Osteocyte (in vitro differentiated cells): ENCODE data around the gene ALKBH1. TPM values are rescaled to one million over a fixed set of nuclear protein-coding genes. Genes with fewer than 3 reads are reported as not detected.
"Not testable (repeated sequence)": the region's sequence is repeated elsewhere in the genome, so short reads cannot be mapped to it uniquely, and the experiment has no call there.

ENCODE experiments used
- DNase-seq: peaks from one replicate; pipeline ENCODE4 v3.0.0; 2021; ENCODE audit warnings: mixed read lengths; ENCODE audit not compliant: unreplicated experiment; ENCODE audit errors: extremely low spot score
- H3K27ac Mint-ChIP-seq: one replicate; pipeline ENCODE4 v1.8.0; 2021; ENCODE audit warnings: mild to moderate bottlenecking, mixed read lengths; ENCODE audit not compliant: unreplicated experiment
- H3K27me3 Mint-ChIP-seq: one replicate; pipeline ENCODE4 v1.8.0; 2021; ENCODE audit warnings: mixed read lengths; ENCODE audit not compliant: unreplicated experiment
- H3K36me3 Mint-ChIP-seq: one replicate; pipeline ENCODE4 v1.8.0; 2021; ENCODE audit warnings: mixed read lengths; ENCODE audit not compliant: unreplicated experiment
- H3K4me1 Mint-ChIP-seq: one replicate; pipeline ENCODE4 v1.8.0; 2021; ENCODE audit warnings: mixed read lengths; ENCODE audit not compliant: unreplicated experiment
- H3K4me3 Mint-ChIP-seq: one replicate; pipeline ENCODE4 v1.8.0; 2021; ENCODE audit warnings: mild to moderate bottlenecking, moderate library complexity, mixed read lengths; ENCODE audit not compliant: unreplicated experiment
- H3K9me3 Mint-ChIP-seq: one replicate; pipeline ENCODE4 v1.8.0; 2021; ENCODE audit warnings: mixed read lengths; ENCODE audit not compliant: unreplicated experiment
- long read RNA-seq: library from polyadenylated mRNA; unstranded; transcript quantifications from one replicate; pipeline ENCODE4 v2.0.0, GENCODE V29; 2021
- total RNA-seq: library from RNA; stranded (reverse); gene quantifications from 2 replicates; pipeline ENCODE4 v1.2.1, GENCODE V29; 2021
- TF ChIP-seq, protein P1 (sequence below): fragments of 200-600 bp; sonication (generic); IDR thresholded peaks from 2 replicates; pipeline ENCODE4 v1.5.0; 2021; ENCODE audit warnings: antibody characterized with exemption, mild to moderate bottlenecking, moderate library complexity

The ALKBH1 gene, protein sequence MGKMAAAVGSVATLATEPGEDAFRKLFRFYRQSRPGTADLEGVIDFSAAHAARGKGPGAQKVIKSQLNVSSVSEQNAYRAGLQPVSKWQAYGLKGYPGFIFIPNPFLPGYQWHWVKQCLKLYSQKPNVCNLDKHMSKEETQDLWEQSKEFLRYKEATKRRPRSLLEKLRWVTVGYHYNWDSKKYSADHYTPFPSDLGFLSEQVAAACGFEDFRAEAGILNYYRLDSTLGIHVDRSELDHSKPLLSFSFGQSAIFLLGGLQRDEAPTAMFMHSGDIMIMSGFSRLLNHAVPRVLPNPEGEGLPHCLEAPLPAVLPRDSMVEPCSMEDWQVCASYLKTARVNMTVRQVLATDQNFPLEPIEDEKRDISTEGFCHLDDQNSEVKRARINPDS
- total RNA-seq = 10.5 and 12.1 TPM in 2 replicates
- long read RNA-seq, transcript ALKBH1-201 (6 exons, 2,594 nt) = major isoform, 84 of 89 reads
- long read RNA-seq, partial matches to known transcripts = 2 of 89 reads
- long read RNA-seq, other reads (novel, unspliced or antisense) = 2 of 89 reads

DNA sequence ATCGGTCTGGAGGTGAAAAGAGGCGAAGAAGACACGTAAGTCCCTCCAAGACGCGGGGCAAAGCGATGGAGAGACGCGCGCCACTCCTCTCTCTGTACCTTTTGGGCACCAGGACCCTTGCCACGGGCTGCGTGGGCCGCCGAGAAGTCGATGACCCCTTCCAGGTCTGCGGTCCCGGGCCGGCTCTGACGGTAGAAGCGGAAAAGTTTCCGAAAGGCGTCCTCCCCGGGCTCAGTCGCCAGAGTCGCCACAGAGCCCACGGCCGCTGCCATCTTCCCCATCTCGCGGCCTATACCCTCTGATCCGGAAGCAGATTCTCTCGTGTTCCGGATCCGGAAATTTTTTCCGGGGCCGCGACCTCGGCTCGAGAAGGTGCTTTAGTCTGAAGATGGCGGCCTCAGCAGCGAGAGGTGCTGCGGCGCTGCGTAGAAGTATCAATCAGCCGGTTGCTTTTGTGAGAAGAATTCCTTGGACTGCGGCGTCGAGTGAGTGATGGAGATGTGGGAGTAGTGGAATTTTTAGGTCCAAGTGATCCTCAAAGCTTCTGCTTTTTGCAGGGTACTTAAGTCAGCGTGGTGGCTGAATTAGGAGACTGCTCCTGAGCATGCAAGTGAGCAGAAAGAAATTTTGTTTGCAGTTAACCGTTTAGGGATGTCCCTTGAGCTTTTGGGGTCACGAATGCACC lies at the start of gene ALKBH1, which contains the start of gene SLIRP:
TSS of gene ALKBH1 (minus strand) at position 300 of the 685 bp plus-strand sequence. CDS start at position 281, 19 bp downstream.
TSS of gene SLIRP (plus strand) at position 380 of the 685 bp plus-strand sequence. CDS start at position 389, 9 bp downstream.
- Mint-ChIP-seq H3K36me3 (peaks cover 5% of the 10 kb centered on the region), H3K27ac (peak within 1 kb of the TSS; percentile 78), H3K9me3 (no peaks in the 10 kb centered on the region), H3K4me3 (peak within 1 kb of the TSS; percentile 94), H3K4me1 (peaks cover 31% of the 10 kb centered on the region), H3K27me3 (no peaks in the 10 kb centered on the region)
- DNase-seq = peak; percentile 93
- TF ChIP-seq, protein P1, sequence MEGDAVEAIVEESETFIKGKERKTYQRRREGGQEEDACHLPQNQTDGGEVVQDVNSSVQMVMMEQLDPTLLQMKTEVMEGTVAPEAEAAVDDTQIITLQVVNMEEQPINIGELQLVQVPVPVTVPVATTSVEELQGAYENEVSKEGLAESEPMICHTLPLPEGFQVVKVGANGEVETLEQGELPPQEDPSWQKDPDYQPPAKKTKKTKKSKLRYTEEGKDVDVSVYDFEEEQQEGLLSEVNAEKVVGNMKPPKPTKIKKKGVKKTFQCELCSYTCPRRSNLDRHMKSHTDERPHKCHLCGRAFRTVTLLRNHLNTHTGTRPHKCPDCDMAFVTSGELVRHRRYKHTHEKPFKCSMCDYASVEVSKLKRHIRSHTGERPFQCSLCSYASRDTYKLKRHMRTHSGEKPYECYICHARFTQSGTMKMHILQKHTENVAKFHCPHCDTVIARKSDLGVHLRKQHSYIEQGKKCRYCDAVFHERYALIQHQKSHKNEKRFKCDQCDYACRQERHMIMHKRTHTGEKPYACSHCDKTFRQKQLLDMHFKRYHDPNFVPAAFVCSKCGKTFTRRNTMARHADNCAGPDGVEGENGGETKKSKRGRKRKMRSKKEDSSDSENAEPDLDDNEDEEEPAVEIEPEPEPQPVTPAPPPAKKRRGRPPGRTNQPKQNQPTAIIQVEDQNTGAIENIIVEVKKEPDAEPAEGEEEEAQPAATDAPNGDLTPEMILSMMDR = no peak

DNA sequence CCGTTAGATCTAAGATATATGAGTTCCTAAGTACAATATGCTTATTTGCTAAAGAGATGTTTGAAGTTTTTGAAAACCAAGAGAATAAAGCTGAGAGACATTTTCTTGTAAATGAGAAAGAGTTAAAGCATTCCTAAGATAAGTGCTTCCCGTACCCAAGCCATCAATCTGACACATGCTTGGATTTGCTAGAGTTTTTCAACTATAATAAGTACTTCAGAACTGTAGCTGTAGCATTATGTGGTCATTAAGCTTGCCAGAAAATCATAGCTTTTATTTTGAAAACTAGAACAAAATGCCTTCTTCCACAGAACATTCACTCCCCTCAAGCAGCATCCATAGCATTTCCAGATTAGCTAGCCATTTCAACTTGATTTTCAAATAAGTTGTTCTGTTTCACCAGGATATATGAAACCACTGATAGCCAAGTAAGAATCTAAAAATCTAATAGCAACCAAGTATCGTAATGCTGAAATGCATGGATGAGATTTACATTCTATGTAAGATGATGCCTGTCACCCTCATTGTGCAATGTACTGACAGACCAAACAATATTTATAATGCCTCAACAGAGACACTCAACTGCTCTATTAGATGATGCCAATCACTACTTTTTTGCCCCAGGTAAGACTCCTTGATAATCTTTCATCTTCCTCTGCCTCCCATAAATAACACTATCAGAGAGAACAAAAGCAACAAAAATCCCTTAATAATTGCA lies 45.1 kb upstream of the ALKBH1 start:
- no peaks in the 10 kb centered on the region for H3K9me3 Mint-ChIP-seq
- no peaks in the 10 kb centered on the region for H3K27me3 Mint-ChIP-seq
- peaks cover 36% of the 10 kb centered on the region for H3K36me3 Mint-ChIP-seq
- peaks cover 4% of the 10 kb centered on the region for H3K4me1 Mint-ChIP-seq
- H3K27ac Mint-ChIP-seq = no peak overlapping the region
- TF ChIP-seq, protein P1 = no peak
- no peak for DNase-seq
- no peak overlapping the region for H3K4me3 Mint-ChIP-seq

DNA sequence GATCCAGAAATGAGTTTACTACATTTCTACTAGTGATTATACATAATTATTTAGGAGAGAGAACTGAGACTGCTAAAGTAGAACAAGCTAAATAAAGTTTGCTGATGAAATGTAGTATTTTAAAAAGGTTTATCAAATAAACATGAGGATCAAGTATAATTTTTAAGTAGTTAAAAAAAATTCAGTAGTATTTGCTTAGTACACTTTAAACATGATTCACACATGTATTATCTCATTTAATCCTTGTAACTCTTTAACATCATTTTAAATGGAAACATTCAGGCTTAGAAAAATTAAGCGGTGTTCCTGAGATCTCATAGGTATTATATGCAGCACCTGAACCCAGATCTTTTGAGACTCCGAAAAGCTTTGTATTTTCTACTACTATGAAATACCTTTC lies 44.4 kb upstream of the ALKBH1 start:
- peaks cover 38% of the 10 kb centered on the region for H3K36me3 Mint-ChIP-seq
- no peak overlapping the region for H3K4me3 Mint-ChIP-seq
- no peaks in the 10 kb centered on the region for H3K27me3 Mint-ChIP-seq

DNA sequence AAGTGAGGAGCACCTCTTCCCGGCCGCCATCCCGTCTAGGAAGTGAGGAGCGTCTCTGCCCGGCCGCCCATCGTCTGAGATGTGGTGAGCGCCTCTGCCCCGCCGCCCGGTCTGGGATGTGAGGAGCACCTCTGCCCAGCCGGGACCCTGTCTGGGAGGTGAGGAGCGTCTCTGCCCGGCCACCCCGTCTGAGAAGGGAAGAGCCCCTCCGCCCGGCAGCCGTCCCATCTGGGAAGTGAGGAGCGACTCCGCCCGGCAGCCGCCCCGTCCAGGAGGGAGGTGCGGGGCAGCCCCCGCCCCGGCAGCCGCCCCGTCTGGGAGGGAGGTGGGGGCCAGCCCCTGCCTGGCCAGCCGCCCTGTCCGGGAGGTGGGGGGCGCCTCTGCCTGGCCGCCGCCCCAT lies 39.6 kb upstream of the ALKBH1 start:
- H3K27ac Mint-ChIP-seq, H3K9me3 Mint-ChIP-seq, H3K27me3 Mint-ChIP-seq, H3K4me3 Mint-ChIP-seq, DNase-seq, H3K4me1 Mint-ChIP-seq: not testable (repeated sequence)
- peaks cover 44% of the 10 kb centered on the region for H3K36me3 Mint-ChIP-seq

More for the DNA sequence above, 44.4 kb upstream of the ALKBH1 start:
- TF ChIP-seq, protein P1 = no peak
- DNase-seq = no peak
- no peaks in the 10 kb centered on the region for H3K4me1 Mint-ChIP-seq
- no peaks in the 10 kb centered on the region for H3K9me3 Mint-ChIP-seq
- no peak overlapping the region for H3K27ac Mint-ChIP-seq

DNA sequence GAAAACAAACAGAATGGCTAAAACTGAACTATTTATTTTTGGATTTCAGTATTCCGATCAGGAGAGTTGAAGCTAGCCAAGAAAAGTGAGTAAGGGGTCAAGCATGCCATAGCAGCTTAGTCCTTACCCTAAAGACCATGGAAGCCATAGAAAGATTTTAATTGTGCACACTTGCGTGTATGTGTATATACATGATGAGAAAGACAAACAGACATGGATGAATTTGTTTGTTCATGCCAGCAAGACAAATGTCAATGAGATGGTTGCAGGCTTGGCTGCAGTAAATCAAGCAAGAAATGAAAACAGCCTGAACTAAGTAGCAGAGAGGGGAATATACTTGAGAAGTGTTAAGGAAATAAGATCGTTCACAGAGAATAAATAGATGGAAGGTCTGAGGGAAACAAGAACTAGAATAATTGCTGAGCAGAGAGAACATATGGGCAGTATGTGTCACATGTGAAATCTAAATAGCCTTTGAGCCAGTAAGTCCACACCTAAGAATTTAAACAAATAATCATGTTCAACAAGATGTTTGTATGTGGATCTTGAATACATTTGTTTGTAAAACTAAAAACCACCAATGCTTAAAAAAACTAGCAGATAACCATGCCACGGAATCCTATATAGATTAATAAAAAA lies 38.4 kb upstream of the ALKBH1 start:
- no peaks in the 10 kb centered on the region for H3K4me1 Mint-ChIP-seq
- H3K27me3 Mint-ChIP-seq = no peaks in the 10 kb centered on the region
- no peaks in the 10 kb centered on the region for H3K9me3 Mint-ChIP-seq
- H3K4me3 Mint-ChIP-seq = no peak overlapping the region
- DNase-seq = no peak
- peaks cover 47% of the 10 kb centered on the region for H3K36me3 Mint-ChIP-seq
- TF ChIP-seq, protein P1 = no peak
- H3K27ac Mint-ChIP-seq = no peak overlapping the region
